DOHH2 (cell line): ENCODE data around the gene UGCG.
"Not testable (repeated sequence)": the region's sequence is repeated elsewhere in the genome, so short reads cannot be mapped to it uniquely, and the experiment has no call there.

Experiments used
- H3F3A ChIP-seq: fragments of 200-600 bp; sonication (generic), shearing (Covaris generic); 2 replicates; pipeline ENCODE4 v1.6.0; 2016; ENCODE audit warnings: antibody characterized with exemption, mild to moderate bottlenecking; ENCODE audit not compliant: control insufficient read depth, insufficient read depth
- H3K27ac ChIP-seq: fragments of 200-600 bp; sonication (generic); 2 replicates; pipeline ENCODE4 v1.5.1; 2014; ENCODE audit warnings: low read depth, mild to moderate bottlenecking, low read length, moderate library complexity
- H3K27me3 ChIP-seq: fragments of 200-600 bp; sonication (generic); 2 replicates; pipeline ENCODE4 v1.6.1; 2014; ENCODE audit warnings: mild to moderate bottlenecking, low read length, mixed read lengths; ENCODE audit not compliant: control insufficient read depth
- H3K36me3 ChIP-seq: fragments of 200-600 bp; sonication (generic); 2 replicates; pipeline ENCODE4 v1.6.1; 2014; ENCODE audit warnings: mild to moderate bottlenecking, low read length, moderate library complexity, mixed read lengths; ENCODE audit not compliant: control insufficient read depth
- H3K4me1 ChIP-seq: fragments of 200-600 bp; sonication (generic); 2 replicates; pipeline ENCODE4 v1.6.1; 2014; ENCODE audit warnings: mild to moderate bottlenecking, low read length, mixed read lengths; ENCODE audit not compliant: control insufficient read depth
- H3K4me2 ChIP-seq: fragments of 200-600 bp; sonication (generic); 2 replicates; pipeline ENCODE4 v1.6.0; 2014; ENCODE audit warnings: mild to moderate bottlenecking, low read length, moderate library complexity
- H3K4me3 ChIP-seq: fragments of 200-600 bp; sonication (generic); 2 replicates; pipeline ENCODE4 v1.5.1; 2014; ENCODE audit warnings: mild to moderate bottlenecking, low read length, mixed read lengths
- H3K79me2 ChIP-seq: fragments of 200-600 bp; sonication (generic); 2 replicates; pipeline ENCODE4 v1.6.1; 2014; ENCODE audit warnings: mild to moderate bottlenecking, low read length, mixed read lengths; ENCODE audit not compliant: control insufficient read depth
- H3K9me2 ChIP-seq: fragments of 200-600 bp; sonication (generic); replicated peaks from 2 replicates; pipeline ENCODE4 v1.6.1; 2014; ENCODE audit warnings: mild to moderate bottlenecking, low read length, mixed read lengths; ENCODE audit not compliant: control insufficient read depth
- H3K9me3 ChIP-seq: fragments of 200-600 bp; sonication (generic); 2 replicates; pipeline ENCODE4 v1.6.1; 2014; ENCODE audit warnings: antibody characterized with exemption, low read length, mixed read lengths; ENCODE audit not compliant: control insufficient read depth, insufficient read depth
- H4K20me1 ChIP-seq: fragments of 200-600 bp; sonication (generic); 2 replicates; pipeline ENCODE4 v1.6.0; 2014; ENCODE audit warnings: low read depth, mild to moderate bottlenecking, antibody characterized with exemption, low read length, moderate library complexity; ENCODE audit not compliant: control insufficient read depth, insufficient read depth
- EZH2phosphoT487 ChIP-seq: fragments of 200-600 bp; sonication (generic); IDR thresholded peaks from 2 replicates; pipeline ENCODE4 v1.6.1; 2017; ENCODE audit warnings: borderline replicate concordance, mild to moderate bottlenecking, antibody characterized with exemption, low read length, moderate library complexity, mixed read lengths
- TF ChIP-seq, protein P1 (sequence below): fragments of 200-600 bp; sonication (generic); IDR thresholded peaks from one replicate; pipeline ENCODE4 v1.5.1; 2014; ENCODE audit warnings: antibody characterized with exemption, mild to moderate bottlenecking, low read depth, low read length; ENCODE audit not compliant: poor library complexity, severe bottlenecking

The UGCG gene

GRCh38 chr9:111890334-111890733 is 6.3 kb upstream of the UGCG start:
- Histone ChIP-seq H3K4me2 (no peak overlapping the region), H3K36me3 (no peaks in the 10 kb centered on the region), H3K9me2 (no peaks in the 10 kb centered on the region), H3K79me2 (no peaks in the 10 kb centered on the region), H3K4me1 (peaks cover 9% of the 10 kb centered on the region), H3F3A (no peaks in the 10 kb centered on the region), H3K27ac (no peak overlapping the region), H3K9me3 (no peaks in the 10 kb centered on the region), H3K27me3 (no peaks in the 10 kb centered on the region), H4K20me1 (no peaks in the 10 kb centered on the region), H3K4me3 (no peak overlapping the region)
- TF ChIP-seq, protein P1, sequence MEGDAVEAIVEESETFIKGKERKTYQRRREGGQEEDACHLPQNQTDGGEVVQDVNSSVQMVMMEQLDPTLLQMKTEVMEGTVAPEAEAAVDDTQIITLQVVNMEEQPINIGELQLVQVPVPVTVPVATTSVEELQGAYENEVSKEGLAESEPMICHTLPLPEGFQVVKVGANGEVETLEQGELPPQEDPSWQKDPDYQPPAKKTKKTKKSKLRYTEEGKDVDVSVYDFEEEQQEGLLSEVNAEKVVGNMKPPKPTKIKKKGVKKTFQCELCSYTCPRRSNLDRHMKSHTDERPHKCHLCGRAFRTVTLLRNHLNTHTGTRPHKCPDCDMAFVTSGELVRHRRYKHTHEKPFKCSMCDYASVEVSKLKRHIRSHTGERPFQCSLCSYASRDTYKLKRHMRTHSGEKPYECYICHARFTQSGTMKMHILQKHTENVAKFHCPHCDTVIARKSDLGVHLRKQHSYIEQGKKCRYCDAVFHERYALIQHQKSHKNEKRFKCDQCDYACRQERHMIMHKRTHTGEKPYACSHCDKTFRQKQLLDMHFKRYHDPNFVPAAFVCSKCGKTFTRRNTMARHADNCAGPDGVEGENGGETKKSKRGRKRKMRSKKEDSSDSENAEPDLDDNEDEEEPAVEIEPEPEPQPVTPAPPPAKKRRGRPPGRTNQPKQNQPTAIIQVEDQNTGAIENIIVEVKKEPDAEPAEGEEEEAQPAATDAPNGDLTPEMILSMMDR, result no peak
- no peak for TF ChIP-seq EZH2phosphoT487

DNA sequence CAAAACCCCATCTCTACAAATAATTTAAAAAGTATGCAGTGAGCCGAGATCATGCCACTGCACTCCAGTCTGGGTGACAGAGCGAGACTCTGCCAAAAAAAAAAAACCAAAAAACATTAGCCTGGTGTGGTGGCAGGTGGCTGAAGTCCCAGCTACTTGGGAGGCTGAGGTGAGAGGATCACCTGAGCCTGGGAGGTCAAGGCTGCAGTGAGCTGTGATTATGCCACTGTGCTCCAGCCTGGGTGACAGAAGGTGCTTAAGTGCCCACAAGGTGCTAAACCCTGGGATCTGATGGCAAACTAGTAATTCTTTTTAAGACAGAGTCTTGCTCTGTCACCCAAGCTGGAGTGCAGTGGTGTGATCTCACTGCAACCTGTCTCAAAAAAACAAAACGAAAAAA is 5.7 kb upstream of the UGCG start:
- not testable (repeated sequence) for H4K20me1 ChIP-seq, H3K4me2 ChIP-seq, H3K27ac ChIP-seq, H3K36me3 ChIP-seq, H3K79me2 ChIP-seq, H3K9me3 ChIP-seq, H3K4me3 ChIP-seq, H3K27me3 ChIP-seq, H3K9me2 ChIP-seq, H3F3A ChIP-seq
- H3K4me1 ChIP-seq, result peaks cover 13% of the 10 kb centered on the region

DNA sequence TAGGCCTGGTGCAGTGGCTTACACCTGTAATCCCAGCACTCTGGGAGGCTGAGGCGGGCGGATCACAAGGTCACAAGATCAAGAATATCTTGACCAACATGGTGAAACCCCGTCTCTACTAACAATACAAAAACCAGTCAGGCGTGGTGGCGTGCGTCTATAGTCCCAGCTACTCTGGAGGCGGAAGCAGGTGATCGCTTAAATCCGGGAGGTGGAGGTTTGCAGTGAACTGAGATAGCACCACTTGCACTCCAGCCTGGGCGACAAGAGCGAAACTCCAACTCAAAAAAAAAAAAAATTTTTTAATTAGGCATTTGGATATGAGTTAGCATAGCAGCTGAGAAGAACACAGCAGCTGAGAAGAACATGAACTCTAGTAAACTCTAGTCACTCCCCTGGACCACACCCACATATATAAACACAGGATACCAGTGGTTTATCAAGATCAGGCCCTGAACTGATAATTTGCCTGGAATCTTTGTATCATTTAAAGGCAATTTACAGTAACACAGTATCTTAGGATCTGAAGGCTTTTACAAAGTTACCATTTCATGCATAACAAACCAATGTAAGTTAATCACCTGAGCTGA is 4.6 kb upstream of the UGCG start:
- Histone ChIP-seq H3K27me3 (no peaks in the 10 kb centered on the region), H3K4me3 (no peak overlapping the region), H3K4me2 (peak overlapping the region; percentile 28), H3K9me2 (no peaks in the 10 kb centered on the region), H3K36me3 (peaks cover under 1% of the 10 kb centered on the region), H3K4me1 (peaks cover 16% of the 10 kb centered on the region), H3F3A (no peaks in the 10 kb centered on the region), H3K27ac (no peak overlapping the region), H3K9me3 (no peaks in the 10 kb centered on the region), H4K20me1 (no peaks in the 10 kb centered on the region), H3K79me2 (peaks cover 1% of the 10 kb centered on the region)
- no peak for TF ChIP-seq EZH2phosphoT487
- TF ChIP-seq, protein P1, result no peak

- Histone ChIP-seq H3K79me2 (peaks cover 52% of the 10 kb centered on the region), H3K4me3 (peak overlapping the region; percentile 95), H3K9me3 (peaks cover 15% of the 10 kb centered on the region), H3K4me2 (peak overlapping the region; percentile 82), H3K4me1 (peaks cover 34% of the 10 kb centered on the region), H3F3A (peaks cover 8% of the 10 kb centered on the region), H3K36me3 (peaks cover 30% of the 10 kb centered on the region), H4K20me1 (no peaks in the 10 kb centered on the region), H3K9me2 (no peaks in the 10 kb centered on the region), H3K27ac (peak overlapping the region; percentile 79), H3K27me3 (no peaks in the 10 kb centered on the region)
- TF ChIP-seq, protein P1, result peak; percentile 11
- TF ChIP-seq EZH2phosphoT487, result no peak
Observed at GRCh38 chr9:111896942-111897600, 457 bp downstream of the UGCG start.
